DMS53 treated with DMSO at 0.1 percent for 48 hours (cell line): ENCODE data around the gene UCN2.

Experiments used
- DNase-seq: peaks from one replicate; lab custom pipeline; 2025; ENCODE audit not compliant: unreplicated experiment; lab: John Stamatoyannopoulos, UW

UCN2 gene

GRCh38 chr3:48591886-48592518 lies 28.4 kb upstream of the UCN2 start:
- no peak for DNase-seq

- DNase-seq: no peak
Measured at GRCh38 chr3:48591436-48591835, 27.9 kb upstream of the UCN2 start.

GRCh38 chr3:48588230-48588629 lies 24.6 kb upstream of the UCN2 start:
- DNase-seq: no peak

- no peak for DNase-seq
Measured at GRCh38 chr3:48587686-48588085, 24.1 kb upstream of the UCN2 start.

- no peak for DNase-seq
Measured at GRCh38 chr3:48585411-48585810, 21.8 kb upstream of the UCN2 start.

- no peak for DNase-seq
Measured at GRCh38 chr3:48584836-48585235, 21.3 kb upstream of the UCN2 start.

- no peak for DNase-seq
Measured at GRCh38 chr3:48581621-48582481, 18.3 kb upstream of the UCN2 start.

- DNase-seq: no peak
Measured at GRCh38 chr3:48576647-48577046, 13.1 kb upstream of the UCN2 start.

GRCh38 chr3:48575366-48575765 lies 11.8 kb upstream of the UCN2 start:
- no peak for DNase-seq

GRCh38 chr3:48573973-48574585 lies 10.5 kb upstream of the UCN2 start:
- DNase-seq: no peak

GRCh38 chr3:48572517-48572916 lies 8.9 kb upstream of the UCN2 start:
- DNase-seq: no peak

- DNase-seq: no peak
Measured at GRCh38 chr3:48571938-48572337, 8.4 kb upstream of the UCN2 start.

- DNase-seq: no peak
Measured at GRCh38 chr3:48569808-48570450, 6.3 kb upstream of the UCN2 start.

GRCh38 chr3:48569400-48569799 lies 5.8 kb upstream of the UCN2 start:
- no peak for DNase-seq

GRCh38 chr3:48568476-48568875 lies 4.9 kb upstream of the UCN2 start:
- DNase-seq: no peak

- no peak for DNase-seq
Measured at GRCh38 chr3:48567500-48567899, 3.9 kb upstream of the UCN2 start.

GRCh38 chr3:48567090-48567489 lies 3.5 kb upstream of the UCN2 start:
- no peak for DNase-seq

GRCh38 chr3:48566401-48566760 lies 2.8 kb upstream of the UCN2 start:
- DNase-seq: no peak

GRCh38 chr3:48565591-48566400 lies 2.2 kb upstream of the UCN2 start:
- DNase-seq: no peak

- DNase-seq: no peak
Measured at GRCh38 chr3:48565186-48565585, 1.6 kb upstream of the UCN2 start.

- DNase-seq: no peak
Measured at GRCh38 chr3:48564667-48565066, 1.1 kb upstream of the UCN2 start.
